GM12892 (cell line): ENCODE data around the gene KCNIP3.

ENCODE experiments used
- DNase-seq: peaks from one replicate; pipeline ENCODE4 v3.0.0; 2011; ENCODE audit not compliant: insufficient read length
- FAIRE-seq: peaks from 2 replicates; lab custom pipeline; 2011; peaks lifted over from hg19 to GRCh38; lab: Jason Lieb, UNC
- POLR2A ChIP-seq: IDR thresholded peaks from 2 replicates; pipeline ENCODE4 v1.6.1; 2011; ENCODE audit warnings: low read depth, low read length, control low read depth
- POLR2AphosphoS5 ChIP-seq: IDR thresholded peaks from 2 replicates; pipeline ENCODE4 v1.6.1; 2011; ENCODE audit warnings: low read depth, low read length, control low read depth
- TAF1 ChIP-seq: IDR thresholded peaks from 2 replicates; pipeline ENCODE4 v1.6.1; 2011; ENCODE audit warnings: low read depth, mild to moderate bottlenecking, control low read depth, low read length, borderline replicate concordance

Gene KCNIP3

DNA sequence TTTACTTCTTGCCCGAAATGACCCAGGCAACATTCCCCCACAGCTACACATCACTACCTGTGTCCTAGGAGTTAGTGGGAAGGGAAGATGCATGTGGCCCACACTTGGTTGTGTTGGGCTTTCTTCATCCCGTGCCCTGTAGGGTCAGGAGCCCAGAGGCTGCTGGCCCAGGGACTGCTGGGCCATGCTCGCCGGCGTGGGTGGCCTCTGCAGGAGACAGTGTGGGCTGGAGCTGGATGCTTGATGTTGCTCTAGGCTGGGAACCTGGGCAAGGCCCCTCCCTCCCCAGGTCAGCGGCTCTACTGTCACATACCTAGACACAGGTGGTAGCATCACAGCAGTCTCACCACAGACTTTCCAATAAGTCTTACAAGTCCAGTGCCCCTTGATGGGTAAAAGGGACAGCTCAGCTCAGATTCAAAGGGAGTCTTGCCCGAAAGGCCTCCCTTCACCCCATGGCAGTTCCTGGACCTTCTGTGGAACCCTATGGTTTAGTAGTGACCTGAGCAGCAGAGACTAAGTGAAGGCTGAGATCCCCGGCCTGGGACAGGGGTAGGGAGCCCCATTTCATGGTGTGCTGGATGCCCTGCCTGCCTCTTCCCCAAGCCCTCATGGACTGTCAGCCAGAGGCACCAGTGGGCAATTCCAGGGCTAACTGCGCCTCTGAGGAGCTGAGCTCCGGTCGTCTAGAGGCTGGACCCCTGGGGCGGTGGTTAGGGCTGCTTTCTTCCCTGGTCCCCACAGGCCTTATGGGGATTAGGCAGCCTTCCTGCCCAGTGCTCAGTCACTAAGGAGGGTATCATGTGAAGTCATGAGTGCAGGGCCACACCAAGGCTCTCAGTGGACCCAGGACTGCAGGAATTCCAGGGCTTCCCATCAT lies 59.9 kb downstream of the KCNIP3 start:
- no peak for DNase-seq
- FAIRE-seq, result no peak
- no peak for TF ChIP-seq POLR2AphosphoS5
- TF ChIP-seq TAF1, result no peak
- no peak for TF ChIP-seq POLR2A

DNA sequence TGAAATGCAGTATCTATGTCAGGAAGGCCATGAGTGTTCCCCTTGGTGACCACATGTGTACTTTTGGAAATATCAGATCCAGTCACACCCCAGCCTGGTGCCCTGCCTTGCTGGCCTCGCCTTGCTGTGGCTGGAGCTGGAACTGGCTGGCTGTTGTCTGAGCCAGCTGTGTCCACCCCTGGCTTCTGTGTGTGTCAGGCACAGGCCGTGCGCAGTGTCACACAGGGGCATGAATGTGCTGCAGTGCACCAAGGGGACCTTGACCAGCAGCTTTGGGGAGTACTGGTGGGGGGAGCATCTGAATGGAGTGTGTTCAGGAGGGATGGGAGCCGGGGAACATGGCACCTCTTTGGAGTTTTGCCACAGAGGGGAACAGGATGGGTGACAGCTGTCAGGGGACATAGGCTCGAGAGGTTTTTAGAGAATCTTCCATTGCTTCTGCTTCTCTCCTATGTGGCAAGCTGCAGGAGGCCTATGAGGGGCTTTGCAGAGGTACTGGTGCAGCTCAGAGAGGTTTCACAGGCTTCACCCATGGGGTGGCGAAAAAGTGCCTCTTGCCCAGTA lies 60.7 kb downstream of the KCNIP3 start:
- FAIRE-seq, result no peak
- no peak for DNase-seq
- no peak for TF ChIP-seq TAF1
- no peak for TF ChIP-seq POLR2AphosphoS5
- no peak for TF ChIP-seq POLR2A

DNA sequence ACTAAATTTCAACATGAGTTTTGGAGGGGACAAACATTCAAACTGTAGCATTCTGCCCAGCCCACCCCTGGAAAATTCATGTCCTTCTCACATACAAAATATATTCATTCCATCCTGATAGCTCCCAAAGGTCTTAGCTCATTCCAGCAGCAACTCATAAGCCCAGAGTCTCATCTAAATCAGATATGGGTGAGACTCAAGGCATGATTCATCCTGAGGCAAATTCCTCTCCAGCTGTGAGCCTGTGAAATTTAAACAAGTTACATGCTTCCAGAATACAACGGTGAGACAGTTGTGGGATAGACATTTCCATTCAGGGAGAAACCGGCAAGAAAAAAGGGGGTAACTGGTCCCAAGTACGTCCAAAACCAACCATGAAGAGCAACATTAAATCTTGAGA lies 61.9 kb downstream of the KCNIP3 start:
- FAIRE-seq (no peak), DNase-seq (no peak)
- TF ChIP-seq POLR2AphosphoS5, result no peak
- no peak for TF ChIP-seq POLR2A
- no peak for TF ChIP-seq TAF1

DNA sequence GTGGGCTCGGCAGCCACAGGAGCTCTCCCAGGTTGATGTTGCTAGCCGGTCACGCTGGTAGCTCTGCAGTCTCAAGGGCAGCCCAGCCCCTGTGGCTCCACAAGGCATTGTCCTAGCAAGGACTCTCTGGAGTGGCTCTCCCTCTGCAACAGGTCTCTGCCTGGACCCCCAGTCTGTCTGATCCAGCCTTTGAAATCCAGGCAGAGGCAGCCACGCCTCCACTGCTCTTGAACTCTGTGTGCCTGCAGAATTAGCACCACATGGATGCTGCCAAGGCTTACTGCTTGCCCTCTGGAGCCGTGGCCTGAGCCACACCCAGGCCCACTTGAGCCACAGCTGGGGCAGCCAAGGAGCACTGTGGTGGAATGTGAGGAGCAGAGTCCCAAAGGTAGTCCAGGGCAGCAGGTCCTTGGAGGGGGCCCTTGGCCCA lies 62.4 kb downstream of the KCNIP3 start:
- TF ChIP-seq POLR2AphosphoS5 (no peak), TAF1 (no peak), POLR2A (no peak)
- DNase-seq (no peak), FAIRE-seq (no peak)

DNA sequence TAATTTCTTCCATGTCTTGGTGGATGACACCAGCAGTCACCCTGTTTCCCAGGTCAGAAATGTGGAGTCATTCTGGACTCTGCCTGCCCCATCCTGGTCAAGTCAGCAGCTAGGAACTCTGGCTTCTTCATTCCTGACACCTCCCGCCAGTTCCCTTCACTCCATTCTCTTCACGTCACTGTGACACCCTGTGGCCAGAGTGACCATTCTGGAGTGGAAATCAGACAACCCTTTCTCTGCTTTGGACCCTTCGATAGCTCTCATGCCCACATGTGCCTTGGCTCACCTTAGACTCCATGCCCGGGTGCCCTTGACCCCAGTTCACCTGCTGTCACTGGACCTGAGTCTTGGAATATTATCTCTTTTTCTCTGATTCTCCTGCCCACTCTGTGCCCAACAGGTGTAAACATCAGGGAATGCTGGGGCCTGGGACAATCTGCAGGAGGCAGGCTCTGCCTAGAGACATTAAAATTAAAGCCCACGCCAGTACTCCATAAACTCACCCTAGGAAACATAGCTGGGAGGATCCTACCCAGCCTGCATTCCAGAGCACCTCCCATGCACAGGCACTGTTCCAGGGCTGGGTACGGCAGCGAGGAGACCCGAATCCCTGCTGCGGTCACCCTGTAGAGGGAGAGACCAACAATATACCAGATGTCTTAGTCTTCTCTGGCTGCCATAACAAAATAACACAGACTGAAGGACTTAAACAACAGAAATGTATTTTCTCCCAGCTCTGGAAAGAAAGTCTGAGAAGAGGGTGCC lies 64.3 kb downstream of the KCNIP3 start:
- DNase-seq (no peak), FAIRE-seq (no peak)
- TF ChIP-seq POLR2A (no peak), POLR2AphosphoS5 (no peak), TAF1 (no peak)

DNA sequence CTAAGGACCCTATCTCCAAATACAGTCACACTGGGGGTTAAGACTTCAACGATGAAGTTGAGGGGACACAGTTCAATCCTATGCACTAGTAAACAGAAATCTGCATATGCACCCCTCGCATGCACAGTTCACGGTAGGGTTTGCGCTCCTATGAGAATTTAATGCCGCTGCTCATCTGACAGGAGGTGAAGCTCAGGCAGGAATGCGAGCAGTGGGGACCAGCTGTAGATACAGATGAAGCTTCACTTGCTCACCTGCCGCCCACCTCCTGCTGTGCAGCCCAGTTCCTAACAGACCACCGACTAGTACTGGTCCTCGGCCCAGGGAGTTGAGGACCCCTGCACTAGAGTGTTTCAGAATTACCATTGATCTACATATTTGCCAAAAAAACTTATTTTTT lies 65.3 kb downstream of the KCNIP3 start:
- FAIRE-seq (no peak), DNase-seq (no peak)
- TF ChIP-seq TAF1 (no peak), POLR2A (no peak), POLR2AphosphoS5 (no peak)

DNA sequence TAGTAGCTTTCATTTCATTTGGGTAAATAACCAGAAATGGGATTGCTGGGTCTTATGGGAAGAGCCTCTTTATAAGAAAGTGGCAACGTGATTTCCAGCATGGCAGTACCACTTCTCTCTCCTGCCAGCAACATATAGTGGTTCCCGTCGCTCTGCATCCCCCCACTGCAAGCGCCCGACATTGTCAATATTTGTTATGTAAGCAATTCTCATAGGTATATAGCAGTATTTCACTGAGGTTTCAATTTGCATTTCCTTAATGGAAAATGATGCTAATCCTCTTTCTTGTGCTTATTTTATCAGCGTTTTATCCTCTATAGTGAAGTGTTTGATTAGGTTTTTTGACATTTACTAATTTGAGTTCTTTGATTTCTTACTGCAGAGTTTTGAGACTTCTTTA lies 69.4 kb downstream of the KCNIP3 start:
- TF ChIP-seq POLR2AphosphoS5 (no peak), POLR2A (no peak), TAF1 (no peak)
- FAIRE-seq (no peak), DNase-seq (no peak)

DNA sequence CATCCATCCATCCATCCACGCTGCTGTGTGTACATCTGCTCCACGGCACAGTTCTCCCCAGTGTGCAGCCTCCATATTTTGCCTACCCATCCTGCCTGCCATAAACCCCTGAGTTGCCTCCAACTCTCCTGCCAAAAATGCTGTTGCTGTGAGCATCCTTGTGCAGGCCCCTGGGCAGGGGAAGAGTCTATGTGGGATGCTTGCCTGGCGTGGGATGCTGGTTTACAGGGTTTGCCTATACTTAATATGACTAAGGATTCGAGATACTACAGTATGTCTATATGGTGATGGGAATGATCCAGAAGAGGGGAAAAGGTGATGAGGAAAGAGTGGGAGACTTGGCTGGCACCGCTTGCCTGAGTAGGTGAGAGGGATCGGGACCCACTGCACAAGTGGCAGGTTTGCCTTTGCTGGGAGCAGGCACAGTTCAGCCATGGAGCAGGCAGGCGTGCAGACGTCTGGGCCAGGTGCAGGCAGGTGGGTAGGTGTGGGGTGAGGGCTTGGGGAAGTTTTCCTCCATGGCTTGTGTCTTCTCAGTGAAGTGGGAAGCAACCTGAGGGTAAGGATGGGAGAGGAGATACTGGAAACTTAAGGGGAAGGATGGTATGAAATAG lies 75.2 kb downstream of the KCNIP3 start:
- TF ChIP-seq POLR2A (no peak), TAF1 (no peak), POLR2AphosphoS5 (no peak)
- DNase-seq, result no peak
- FAIRE-seq, result no peak

DNA sequence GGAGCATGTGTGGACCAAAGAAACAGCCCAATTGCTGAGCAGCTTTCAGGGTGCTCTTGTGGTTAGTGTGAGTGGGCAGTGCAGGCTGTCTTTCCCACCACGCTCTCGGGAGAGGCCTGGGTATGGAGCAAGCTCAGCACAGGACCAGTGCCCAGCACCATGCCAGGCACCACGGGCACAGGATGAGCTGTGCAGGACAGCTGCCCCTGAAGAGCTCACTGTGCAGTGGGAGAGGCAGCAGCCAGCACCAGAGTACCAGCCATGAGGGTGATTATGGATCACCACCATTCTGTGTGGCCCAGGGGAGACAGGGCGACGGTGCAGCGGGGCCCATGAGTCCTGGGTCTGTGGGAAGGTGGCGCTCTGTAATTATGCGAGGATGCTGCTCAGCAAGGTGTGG lies 75.7 kb downstream of the KCNIP3 start:
- no peak for DNase-seq
- no peak for FAIRE-seq
- TF ChIP-seq POLR2A, result no peak

DNA sequence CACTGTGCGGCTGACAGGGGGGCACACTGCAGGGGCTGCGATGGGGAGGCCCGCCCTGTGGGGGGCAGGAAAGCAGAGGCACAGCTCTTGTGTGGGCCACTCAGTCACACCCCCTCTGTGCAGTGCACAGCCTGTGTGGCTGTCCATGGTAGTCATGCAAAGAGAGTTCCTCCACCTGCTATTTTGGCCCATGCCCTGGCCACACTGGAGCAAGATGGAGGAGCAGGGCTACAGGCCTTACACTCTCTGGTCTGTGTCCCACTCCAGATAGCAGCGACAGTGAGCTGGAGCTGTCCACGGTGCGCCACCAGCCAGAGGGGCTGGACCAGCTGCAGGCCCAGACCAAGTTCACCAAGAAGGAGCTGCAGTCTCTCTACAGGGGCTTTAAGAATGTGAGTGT lies 76.9 kb downstream of the KCNIP3 start:
- FAIRE-seq, result no peak
- no peak for DNase-seq

DNA sequence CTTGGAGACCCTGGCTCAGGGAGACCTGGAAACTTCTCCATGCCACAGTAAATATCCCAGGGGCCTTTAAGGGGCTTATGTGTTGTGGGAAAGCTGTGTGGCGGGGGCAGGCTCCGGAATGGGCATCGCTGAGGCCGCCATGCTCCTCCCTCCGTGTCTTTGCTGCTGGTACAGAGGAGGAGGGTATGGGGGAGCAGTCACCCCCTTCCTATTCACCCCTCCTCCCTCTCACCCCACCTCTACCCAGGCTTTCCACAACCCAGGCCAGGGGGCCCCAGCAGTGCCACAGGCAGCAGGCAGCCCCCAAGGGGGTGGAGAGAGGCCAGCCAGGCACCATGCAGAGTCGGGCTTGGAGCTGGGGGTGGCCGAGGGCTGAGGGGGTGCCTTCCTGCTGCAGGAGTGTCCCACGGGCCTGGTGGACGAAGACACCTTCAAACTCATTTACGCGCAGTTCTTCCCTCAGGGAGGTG lies 77.3 kb downstream of the KCNIP3 start:
- FAIRE-seq (no peak), DNase-seq (no peak)
- TF ChIP-seq TAF1, result no peak
- no peak for TF ChIP-seq POLR2AphosphoS5
- no peak for TF ChIP-seq POLR2A

More for the DNA sequence above, 76.9 kb downstream of the KCNIP3 start:
- TF ChIP-seq POLR2AphosphoS5 (no peak), POLR2A (no peak), TAF1 (no peak)
